ACC112 (cell line): ENCODE measurements around the gene NEUROD6.

Experiments used
- H2AFZ ChIP-seq: fragments of 200-600 bp; sonication (generic); one replicate; pipeline ENCODE4 v1.6.0; 2017; ENCODE audit warnings: antibody characterized with exemption, low read length; ENCODE audit not compliant: unreplicated experiment
- H3K27ac ChIP-seq: fragments of 200-600 bp; sonication (generic); 2 replicates; pipeline ENCODE4 v1.5.1; 2014; ENCODE audit warnings: low read depth, mild to moderate bottlenecking, antibody characterized with exemption, low read length, moderate library complexity
- H3K27me3 ChIP-seq: fragments of 200-600 bp; sonication (generic); 2 replicates; pipeline ENCODE4 v1.6.1; 2014; ENCODE audit warnings: mild to moderate bottlenecking, antibody characterized with exemption, low read length, moderate library complexity, mixed read lengths; ENCODE audit not compliant: insufficient read depth
- H3K36me3 ChIP-seq: fragments of 200-600 bp; sonication (generic); 2 replicates; pipeline ENCODE4 v1.6.1; 2016; ENCODE audit warnings: mild to moderate bottlenecking, antibody characterized with exemption, low read length, moderate library complexity, mixed read lengths; ENCODE audit not compliant: insufficient read depth
- H3K4me1 ChIP-seq: fragments of 200-600 bp; sonication (generic); one replicate; pipeline ENCODE4 v1.6.1; 2016; ENCODE audit warnings: low read length, mixed read lengths; ENCODE audit not compliant: insufficient read depth, unreplicated experiment, control insufficient read depth
- H3K4me3 ChIP-seq: fragments of 200-600 bp; sonication (generic); 2 replicates; pipeline ENCODE4 v1.5.1; 2014; ENCODE audit warnings: mild to moderate bottlenecking, low read depth, low read length
- H3K79me2 ChIP-seq: fragments of 200-600 bp; sonication (generic); one replicate; pipeline ENCODE4 v1.6.0; 2016; ENCODE audit warnings: low read length; ENCODE audit not compliant: control insufficient read depth, unreplicated experiment, insufficient read depth

Gene NEUROD6

DNA sequence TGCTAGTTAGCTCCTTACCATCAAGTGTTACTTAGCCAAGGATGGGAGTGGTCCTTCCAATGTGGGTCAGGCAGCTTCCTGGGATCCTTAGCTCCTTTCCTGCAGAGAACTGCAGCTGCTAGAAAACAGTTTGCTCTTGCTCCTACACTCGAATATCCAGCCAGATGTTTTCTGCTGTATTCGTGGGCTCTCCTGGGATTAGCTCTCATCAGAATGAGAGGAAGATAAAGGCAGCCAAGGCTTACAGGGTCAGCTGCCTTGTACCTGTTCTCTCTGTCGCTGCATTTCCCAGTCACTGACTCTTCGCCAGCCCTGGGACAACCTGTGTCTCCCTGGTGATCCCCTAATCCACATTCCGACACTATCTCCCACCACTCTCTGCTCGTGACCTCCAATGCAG is 29.0 kb downstream of the NEUROD6 start:
- Histone ChIP-seq H3K27ac (no peak overlapping the region), H3K4me1 (no peaks in the 10 kb centered on the region), H3K36me3 (no peaks in the 10 kb centered on the region), H3K4me3 (no peak overlapping the region), H3K79me2 (no peaks in the 10 kb centered on the region), H3K27me3 (no peaks in the 10 kb centered on the region), H2AFZ (no peak overlapping the region)

DNA sequence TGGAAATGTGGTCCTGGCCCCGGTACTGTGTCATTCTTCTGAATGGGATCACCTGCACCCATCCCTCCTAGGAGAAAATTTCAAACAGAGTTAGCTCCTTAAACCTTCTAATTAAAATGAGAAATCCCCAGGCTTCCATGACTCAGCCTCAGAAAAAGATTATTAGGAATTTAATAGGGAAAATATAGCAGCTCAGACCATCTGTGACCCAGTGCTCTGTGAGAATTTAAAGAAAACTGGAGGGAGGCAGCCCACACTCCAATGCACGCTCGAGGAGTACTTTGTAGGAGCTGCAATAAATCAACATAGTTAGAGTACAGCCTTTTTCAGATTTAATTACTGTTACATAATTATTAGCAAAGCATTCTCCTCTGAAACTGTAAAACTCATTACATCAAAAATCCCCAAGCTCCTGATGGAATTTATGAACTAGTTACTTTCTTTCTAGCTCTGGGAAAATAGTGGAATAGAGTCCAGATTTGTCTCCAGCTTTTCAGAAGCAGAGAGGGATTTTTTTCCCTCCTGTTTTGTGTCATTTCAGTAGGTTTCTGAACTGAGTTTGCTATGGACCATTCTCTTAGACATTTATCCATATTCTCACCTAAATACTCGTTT is 30.1 kb downstream of the NEUROD6 start:
- Histone ChIP-seq H3K27me3 (no peaks in the 10 kb centered on the region), H3K4me3 (no peak overlapping the region), H3K4me1 (no peaks in the 10 kb centered on the region), H3K36me3 (no peaks in the 10 kb centered on the region), H3K79me2 (no peaks in the 10 kb centered on the region), H2AFZ (no peak overlapping the region), H3K27ac (no peak overlapping the region)

DNA sequence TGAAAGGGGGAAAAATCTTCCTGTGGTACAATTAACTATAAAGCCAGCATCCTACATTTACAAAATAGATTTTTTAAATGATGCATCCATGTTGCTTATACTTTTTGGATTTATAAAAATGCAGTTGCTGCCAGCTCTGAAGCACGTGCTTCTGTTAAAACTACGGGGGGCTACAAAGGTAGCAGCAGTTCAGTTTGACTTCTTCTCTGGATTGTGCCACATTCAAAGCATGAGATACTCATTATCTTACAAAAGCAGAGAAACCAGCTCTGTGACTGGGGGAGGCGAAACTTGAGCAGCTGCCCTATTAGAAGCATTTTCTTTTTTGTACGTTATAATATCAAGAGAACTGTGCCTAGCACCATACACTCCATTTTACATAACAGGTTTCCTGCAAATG is 31.1 kb downstream of the NEUROD6 start:
- H3K27me3 ChIP-seq = no peaks in the 10 kb centered on the region
- H3K79me2 ChIP-seq = no peaks in the 10 kb centered on the region
- no peaks in the 10 kb centered on the region for H3K4me1 ChIP-seq
- H3K4me3 ChIP-seq = no peak overlapping the region
- no peak overlapping the region for H2AFZ ChIP-seq
- H3K36me3 ChIP-seq = no peaks in the 10 kb centered on the region
- no peak overlapping the region for H3K27ac ChIP-seq

DNA sequence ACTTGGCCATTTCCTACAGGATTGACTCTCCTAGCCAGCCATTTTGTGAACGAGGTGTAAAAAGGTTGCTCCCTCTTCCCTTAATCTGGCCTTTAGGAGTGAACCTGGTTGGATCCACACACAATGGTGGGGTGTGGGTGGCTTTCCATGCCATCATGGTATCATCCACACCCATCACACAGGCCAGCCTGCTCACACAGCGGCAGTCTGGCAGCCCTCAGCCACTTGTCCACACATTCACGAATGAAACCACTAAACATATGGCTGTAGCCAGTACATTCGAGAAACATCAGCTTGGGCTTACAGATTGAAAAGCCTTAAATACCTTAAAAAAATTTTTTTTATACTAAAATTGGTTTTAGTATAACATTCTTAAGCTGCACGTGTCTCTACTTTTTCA is 31.9 kb downstream of the NEUROD6 start:
- H3K4me3 ChIP-seq = no peak overlapping the region
- no peaks in the 10 kb centered on the region for H3K36me3 ChIP-seq
- no peak overlapping the region for H2AFZ ChIP-seq
- no peaks in the 10 kb centered on the region for H3K27me3 ChIP-seq
- no peaks in the 10 kb centered on the region for H3K4me1 ChIP-seq
- no peaks in the 10 kb centered on the region for H3K79me2 ChIP-seq
- H3K27ac ChIP-seq = no peak overlapping the region

DNA sequence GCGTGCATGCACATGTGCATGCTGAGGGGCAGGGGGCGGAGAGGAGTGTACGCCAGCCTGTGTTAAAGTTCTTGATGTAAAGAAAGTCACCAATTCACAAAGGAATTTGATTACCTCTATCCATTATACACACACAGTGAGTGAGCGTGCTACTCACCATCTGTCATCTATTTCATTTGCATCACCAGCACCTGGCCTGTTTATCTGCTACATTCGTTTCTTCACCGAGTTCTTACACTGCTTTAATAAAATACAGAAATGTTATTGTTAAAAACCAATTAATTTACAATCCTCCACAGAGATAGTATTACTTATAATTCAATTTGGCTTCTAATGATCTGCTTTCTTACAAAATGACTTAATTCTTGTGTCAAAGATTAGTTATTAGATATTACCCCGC is 32.6 kb downstream of the NEUROD6 start:
- H3K36me3 ChIP-seq = no peaks in the 10 kb centered on the region
- H2AFZ ChIP-seq = no peak overlapping the region
- no peak overlapping the region for H3K4me3 ChIP-seq
- no peaks in the 10 kb centered on the region for H3K79me2 ChIP-seq
- no peak overlapping the region for H3K27ac ChIP-seq
- no peaks in the 10 kb centered on the region for H3K4me1 ChIP-seq
- no peaks in the 10 kb centered on the region for H3K27me3 ChIP-seq

DNA sequence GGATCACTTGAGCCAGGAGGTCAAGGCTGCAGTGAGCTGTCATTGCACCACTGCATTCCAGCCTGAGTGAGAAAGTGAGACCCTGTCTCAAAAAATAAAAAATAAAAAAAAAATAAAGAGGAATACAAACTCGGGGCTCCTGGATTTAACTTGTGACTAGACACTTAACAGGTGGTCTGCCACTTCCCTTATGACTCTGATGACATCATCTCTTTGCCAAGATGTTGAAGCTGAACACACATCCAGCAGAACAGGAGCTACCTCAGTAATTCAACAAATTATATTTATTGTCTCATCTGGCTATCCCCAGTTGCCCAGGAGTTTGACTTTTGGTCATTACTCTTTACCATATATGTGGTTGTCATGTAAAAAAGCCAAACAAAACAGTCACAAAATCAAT is 35.3 kb downstream of the NEUROD6 start:
- H3K79me2 ChIP-seq = no peaks in the 10 kb centered on the region
- no peak overlapping the region for H3K27ac ChIP-seq
- H3K27me3 ChIP-seq = no peaks in the 10 kb centered on the region
- no peak overlapping the region for H2AFZ ChIP-seq
- no peak overlapping the region for H3K4me3 ChIP-seq
- no peaks in the 10 kb centered on the region for H3K36me3 ChIP-seq
- H3K4me1 ChIP-seq = no peaks in the 10 kb centered on the region

DNA sequence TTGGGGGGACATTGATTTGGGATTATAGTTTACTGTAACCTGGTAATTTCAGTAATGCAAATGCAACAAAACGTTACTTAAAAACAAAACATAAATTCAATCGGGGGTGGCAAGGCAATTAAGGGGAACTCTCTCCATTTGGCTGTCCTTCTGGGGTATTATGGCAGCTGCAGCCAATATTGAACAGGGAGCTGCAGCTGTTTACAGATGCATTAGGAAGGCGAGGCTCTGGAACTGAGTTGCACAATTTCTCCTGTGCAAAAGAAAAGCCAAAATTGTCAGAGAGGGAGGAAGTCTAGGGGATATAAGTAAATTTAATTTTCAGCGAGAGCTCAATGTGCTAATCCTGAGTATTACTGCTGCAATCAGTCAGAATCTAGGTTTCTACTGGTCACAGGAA is 36.1 kb downstream of the NEUROD6 start:
- no peaks in the 10 kb centered on the region for H3K4me1 ChIP-seq
- no peaks in the 10 kb centered on the region for H3K27me3 ChIP-seq

DNA sequence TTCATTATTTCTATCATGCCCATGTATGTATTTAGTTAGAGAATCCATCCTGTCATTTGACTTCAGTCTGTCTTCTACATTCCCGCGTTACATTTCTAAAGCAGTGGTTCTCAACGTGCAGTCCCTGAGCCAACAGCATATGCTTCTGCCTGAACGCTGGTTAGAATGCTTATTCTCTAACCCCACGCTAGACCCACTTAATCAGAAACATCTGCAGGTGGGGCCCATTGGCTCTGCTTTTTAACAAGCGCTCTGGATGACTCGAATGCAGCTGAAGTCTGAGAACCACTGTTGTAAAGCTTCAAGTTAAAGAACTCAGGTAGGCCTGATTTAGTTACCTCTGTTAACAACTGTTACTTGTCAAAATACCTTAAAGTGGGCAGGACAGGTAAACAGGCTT is 38.2 kb downstream of the NEUROD6 start:
- Histone ChIP-seq H3K36me3 (no peaks in the 10 kb centered on the region), H3K4me3 (no peak overlapping the region), H3K79me2 (no peaks in the 10 kb centered on the region), H2AFZ (no peak overlapping the region), H3K4me1 (no peaks in the 10 kb centered on the region), H3K27ac (no peak overlapping the region), H3K27me3 (no peaks in the 10 kb centered on the region)

More for the DNA sequence above, 36.1 kb downstream of the NEUROD6 start:
- Histone ChIP-seq H3K27ac (no peak overlapping the region), H3K36me3 (no peaks in the 10 kb centered on the region), H2AFZ (no peak overlapping the region), H3K4me3 (no peak overlapping the region), H3K79me2 (no peaks in the 10 kb centered on the region)

DNA sequence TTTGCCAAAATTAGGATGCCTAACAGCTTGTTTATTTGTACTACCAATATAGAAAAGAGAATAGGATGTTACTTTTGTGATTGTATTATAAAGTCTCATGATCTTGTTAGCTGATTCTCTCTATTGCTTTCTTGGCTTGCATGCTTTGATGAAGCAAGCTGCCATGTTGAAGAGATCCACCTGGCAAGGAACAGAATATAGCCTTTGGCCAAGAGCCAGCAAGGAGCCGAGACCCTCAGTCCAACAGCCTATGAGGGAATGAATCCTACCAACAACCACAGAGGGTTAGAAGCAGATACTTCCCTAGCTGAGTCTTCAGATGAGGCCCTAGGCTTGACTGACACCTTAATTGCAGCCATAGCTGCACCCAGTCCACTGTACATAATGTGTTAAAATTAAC is 41.2 kb downstream of the NEUROD6 start:
- H3K27me3 ChIP-seq = no peaks in the 10 kb centered on the region
- no peak overlapping the region for H3K4me3 ChIP-seq
- no peak overlapping the region for H3K27ac ChIP-seq
- no peak overlapping the region for H2AFZ ChIP-seq
- no peaks in the 10 kb centered on the region for H3K36me3 ChIP-seq
- no peaks in the 10 kb centered on the region for H3K4me1 ChIP-seq
- H3K79me2 ChIP-seq = no peaks in the 10 kb centered on the region

DNA sequence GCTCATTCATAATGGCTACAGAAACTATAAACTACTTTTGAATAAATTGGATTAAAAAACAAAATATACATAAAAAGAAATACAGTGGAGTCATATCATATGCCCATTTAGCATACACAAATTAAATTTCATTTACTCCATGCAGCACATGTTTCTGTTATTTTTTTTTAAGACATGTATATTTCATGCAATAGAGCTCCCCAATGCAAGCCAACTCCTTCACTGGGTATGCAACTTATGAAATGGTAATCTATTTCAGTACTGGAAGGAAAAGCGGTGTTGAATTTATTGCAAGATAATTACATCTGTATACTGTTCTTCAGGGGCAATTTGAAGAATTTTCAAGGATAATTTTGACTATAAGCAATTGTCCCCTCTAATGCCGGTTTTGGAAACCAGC is 49.9 kb downstream of the NEUROD6 start:
- Histone ChIP-seq H3K4me3 (no peak overlapping the region), H2AFZ (no peak overlapping the region), H3K27me3 (peaks cover 5% of the 10 kb centered on the region; the same call in 1 of the 2 replicates), H3K27ac (no peak overlapping the region), H3K4me1 (no peaks in the 10 kb centered on the region), H3K79me2 (no peaks in the 10 kb centered on the region), H3K36me3 (no peaks in the 10 kb centered on the region)
